Measurements from ENCODE around the gene VKORC1L1. TPM values are rescaled to one million over a fixed set of nuclear protein-coding genes. Genes with fewer than 3 reads are reported as not detected.
"Not testable (repeated sequence)": the region's sequence is repeated elsewhere in the genome, so short reads cannot be mapped to it uniquely, and the experiment has no call there.

The VKORC1L1 gene
- total RNA-seq, 2 experiments from 2014 or later = 10.9 to 11.1 TPM

DNA sequence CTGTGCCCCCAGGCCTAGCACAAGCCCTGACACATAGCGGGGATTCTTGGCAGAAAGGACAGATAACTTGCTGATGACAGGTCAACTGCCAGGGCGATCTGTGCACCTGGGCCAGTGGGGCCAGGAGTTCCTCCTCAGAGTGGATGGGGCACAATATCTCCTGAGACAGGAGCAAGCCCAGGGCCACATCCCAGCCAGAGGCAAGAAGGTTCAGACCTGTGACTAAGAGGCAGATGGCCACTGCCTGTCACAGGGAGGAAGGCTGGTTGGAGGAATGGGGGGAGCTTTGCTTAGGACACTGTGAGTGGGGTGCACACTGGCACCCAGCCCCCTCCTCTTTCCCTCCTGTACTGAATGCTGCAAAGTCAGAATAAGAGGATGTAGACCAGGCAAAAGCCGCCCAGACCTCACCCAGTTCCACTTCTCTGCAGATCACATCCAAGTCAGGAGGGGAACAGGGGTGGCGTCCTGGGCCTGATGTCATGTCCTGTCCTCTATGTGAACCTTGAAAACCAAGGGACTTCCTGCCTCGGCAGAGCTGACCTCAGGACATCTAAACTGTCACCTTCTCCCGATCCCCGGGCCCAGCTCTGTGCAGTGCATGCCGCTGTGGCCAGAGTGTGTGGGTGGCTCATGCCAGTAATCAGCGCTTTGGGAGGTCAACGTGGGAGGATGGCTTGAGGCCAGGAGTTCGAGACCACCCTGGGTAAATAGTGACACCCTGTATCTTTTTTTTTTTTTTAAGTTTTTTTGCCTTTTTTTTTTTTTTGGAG is 107.8 kb downstream of the VKORC1L1 start:
- no peaks in the 10 kb centered on the region for H3K27me3 Mint-ChIP-seq
- peaks cover 7% of the 10 kb centered on the region for H3K36me3 Mint-ChIP-seq
- POLR2A ChIA-PET = interaction anchor here (0.6 to 1.9 kb wide), 8 partner anchors 10 to 1322 kb away, joined by 3 to 12 read pairs (median 4); partner anchors contain the start of genes CRCP, SBDS and TPST1
- H3K4me3 Mint-ChIP-seq = peak overlapping the region; percentile 92
- no peaks in the 10 kb centered on the region for H3K9me3 Mint-ChIP-seq
- H3K27ac Mint-ChIP-seq = peak overlapping the region; percentile 92
- DNase-seq = peak; percentile 70
- peak; percentile 84 for ATAC-seq (ENCODE audit: low read depth)
- peaks cover 4% of the 10 kb centered on the region for H3K4me1 Mint-ChIP-seq

DNA sequence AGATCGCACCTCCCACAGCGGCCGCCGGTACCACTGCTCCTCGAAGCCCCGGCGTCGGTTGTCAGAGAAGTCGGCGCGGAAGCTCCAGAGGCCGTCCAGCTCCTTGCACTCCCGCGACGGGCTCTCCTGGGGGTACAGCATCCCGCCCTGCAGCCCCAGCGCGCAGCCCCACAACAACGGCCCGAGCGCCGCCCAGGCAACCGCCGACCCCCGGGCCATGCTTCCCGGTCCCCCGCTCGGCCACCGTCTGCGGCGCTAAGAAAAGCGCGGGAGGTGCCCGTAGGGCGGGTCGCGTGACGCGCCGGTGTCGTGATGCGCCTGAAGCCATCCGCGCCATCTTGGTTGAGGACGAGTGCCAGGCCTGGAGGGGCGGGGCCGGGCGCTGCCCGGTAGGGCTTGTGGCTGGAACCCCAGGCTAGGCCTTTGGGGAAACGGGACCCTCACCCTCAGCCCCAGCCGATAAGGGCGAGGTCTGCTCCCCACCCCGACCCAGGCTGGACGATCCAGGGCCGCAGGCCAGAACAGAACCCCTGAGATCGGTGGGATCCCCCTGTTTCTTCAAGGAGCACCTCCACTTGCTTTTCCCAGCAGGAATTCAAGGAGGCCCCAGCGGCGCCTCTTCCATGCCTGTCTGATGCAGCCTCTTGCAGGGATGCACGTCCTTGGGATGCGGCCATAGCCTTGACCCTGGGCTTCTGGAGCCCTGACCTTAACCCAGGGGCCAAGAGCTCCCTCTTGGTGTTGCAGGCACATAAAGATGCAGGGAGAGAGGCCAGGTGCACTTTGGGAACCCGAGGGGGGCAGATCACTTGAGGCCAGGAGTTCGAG is 109.3 kb downstream of the VKORC1L1 start, which contains the start of gene GUSB:
GUSB (minus strand) TSS at position 249 of the 828 bp plus-strand sequence; CDS start at position 219, 30 bp downstream.
- POLR2A ChIA-PET = interaction anchor here (0.5 to 1.9 kb wide), 7 partner anchors 133 to 1014 kb away, joined by 3 to 6 read pairs (median 3); partner anchors contain the start of genes CRCP and SBDS
- peak; percentile 81 for ATAC-seq (ENCODE audit: low read depth)
- peak; percentile 92 for DNase-seq
- H3K27ac Mint-ChIP-seq = peak within 1 kb of the TSS; percentile 92
- H3K36me3 Mint-ChIP-seq = peaks cover 6% of the 10 kb centered on the region
- no peaks in the 10 kb centered on the region for H3K9me3 Mint-ChIP-seq
- H3K4me3 Mint-ChIP-seq = peak within 1 kb of the TSS; percentile 92
- no peaks in the 10 kb centered on the region for H3K27me3 Mint-ChIP-seq
- peaks cover 3% of the 10 kb centered on the region for H3K4me1 Mint-ChIP-seq

DNA sequence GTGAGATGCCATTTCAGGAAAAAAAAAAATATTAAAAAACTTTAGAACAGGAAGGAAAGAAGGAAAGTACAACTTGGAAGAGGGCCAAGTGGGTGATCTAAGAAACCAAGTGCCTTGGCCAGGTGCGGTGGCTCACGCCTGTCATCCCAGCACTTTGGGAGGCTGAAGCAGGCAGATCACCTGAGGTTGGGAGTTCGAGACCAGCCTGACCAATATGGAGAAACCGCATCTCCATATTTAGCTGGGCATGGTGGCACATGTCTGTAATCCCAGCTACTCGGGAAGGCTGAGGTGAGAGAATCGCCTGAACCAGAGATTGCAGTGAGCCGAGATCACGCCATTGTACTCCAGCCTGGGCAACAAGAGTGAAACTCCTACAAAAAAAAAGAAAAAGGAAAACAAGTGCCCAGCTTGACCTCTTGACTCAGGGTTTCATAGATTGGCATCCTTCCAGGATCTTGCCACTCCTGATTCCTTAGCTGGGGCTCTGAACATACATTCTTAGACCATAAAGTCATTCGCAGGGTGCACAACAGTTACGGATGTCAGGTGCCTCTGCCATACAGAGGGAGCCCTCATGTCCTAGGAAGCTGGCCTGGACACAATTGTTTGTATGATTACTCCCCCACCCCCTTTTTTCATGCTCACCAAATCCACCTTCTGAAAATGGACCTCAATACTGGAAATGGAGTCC is 111.2 kb downstream of the VKORC1L1 start:
- ATAC-seq (ENCODE audit: low read depth) (no peak), DNase-seq (no peak)
- Mint-ChIP-seq H3K4me1 (peaks cover 3% of the 10 kb centered on the region), H3K36me3 (peaks cover 2% of the 10 kb centered on the region), H3K27ac (no peak overlapping the region), H3K9me3 (no peaks in the 10 kb centered on the region), H3K4me3 (no peak overlapping the region), H3K27me3 (no peaks in the 10 kb centered on the region)
- POLR2A ChIA-PET = no interaction called here

DNA sequence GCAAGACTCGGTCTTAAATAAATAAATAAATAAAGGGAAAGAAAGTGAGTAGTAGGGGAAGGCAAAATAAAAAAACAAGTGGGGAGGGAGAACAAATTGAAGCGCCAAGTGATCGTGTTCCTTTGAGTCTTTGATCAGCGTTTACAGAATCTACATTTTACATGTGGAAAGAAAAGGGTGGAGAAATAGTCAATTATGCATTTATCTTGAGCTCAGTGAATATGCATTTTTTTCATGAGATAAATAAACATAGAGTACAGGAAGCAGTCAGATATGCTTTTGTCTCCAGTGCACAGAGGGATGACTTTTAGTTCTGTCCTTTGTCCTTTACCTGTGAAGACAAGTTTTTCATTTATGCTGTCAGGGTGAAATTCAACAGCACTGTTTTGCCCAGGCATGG is 115.2 kb downstream of the VKORC1L1 start:
- Mint-ChIP-seq H3K36me3 (no peaks in the 10 kb centered on the region), H3K27me3 (no peaks in the 10 kb centered on the region), H3K27ac (no peak overlapping the region), H3K4me3 (no peak overlapping the region), H3K9me3 (no peaks in the 10 kb centered on the region), H3K4me1 (no peaks in the 10 kb centered on the region)
- no peak for DNase-seq
- ATAC-seq (ENCODE audit: low read depth) = no peak
- POLR2A ChIA-PET = interaction anchor here (0.6 kb wide), 1 partner anchor 177 kb away, joined by 3 read pairs; no protein-coding TSS in a partner anchor

DNA sequence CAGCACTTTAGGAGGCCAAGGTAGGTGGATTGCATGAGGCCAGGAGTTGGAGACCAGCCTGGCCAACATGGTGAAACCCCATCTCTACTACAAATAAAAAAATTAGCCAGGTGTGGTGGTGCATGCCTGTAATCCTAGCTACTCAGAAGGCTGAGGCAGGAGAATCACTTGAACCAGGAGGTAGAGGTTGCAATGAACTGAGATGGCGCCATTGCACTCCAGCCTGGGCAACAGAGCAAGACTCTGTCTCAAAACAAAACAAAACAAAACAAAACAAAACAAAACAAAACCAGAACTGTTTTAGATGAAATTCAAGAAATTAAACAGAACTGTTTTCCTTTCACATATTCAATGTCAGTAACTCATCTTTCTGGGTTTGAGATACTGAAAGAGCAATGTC is 115.6 kb downstream of the VKORC1L1 start:
- POLR2A ChIA-PET = interaction anchor here (0.6 kb wide), 1 partner anchor 177 kb away, joined by 3 read pairs; no protein-coding TSS in a partner anchor
- not testable (repeated sequence) for H3K9me3 Mint-ChIP-seq; H3K4me1 Mint-ChIP-seq; DNase-seq; H3K27ac Mint-ChIP-seq; H3K27me3 Mint-ChIP-seq; ATAC-seq (ENCODE audit: low read depth); H3K4me3 Mint-ChIP-seq; H3K36me3 Mint-ChIP-seq

DNA sequence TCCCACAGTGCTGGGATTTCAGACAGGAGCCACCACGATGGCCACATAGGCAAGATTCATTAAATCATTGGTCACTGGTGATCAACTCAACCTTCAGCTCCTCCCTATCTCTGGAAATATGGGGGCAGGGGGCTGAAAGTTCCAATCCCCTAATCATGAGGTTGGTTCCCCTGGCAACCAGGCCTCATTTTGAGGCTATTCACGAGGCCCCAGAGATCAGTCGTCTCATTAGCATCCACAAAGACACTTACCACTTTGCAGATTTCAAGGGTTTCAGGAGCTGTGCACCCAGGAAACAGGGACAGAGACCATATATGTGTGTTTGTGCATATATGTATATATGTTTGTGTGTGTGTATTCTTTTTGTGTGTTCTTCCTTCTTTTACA is 116.8 kb downstream of the VKORC1L1 start:
- Mint-ChIP-seq H3K9me3 (no peaks in the 10 kb centered on the region), H3K36me3 (no peaks in the 10 kb centered on the region), H3K4me3 (no peak overlapping the region), H3K27ac (no peak overlapping the region), H3K4me1 (no peaks in the 10 kb centered on the region), H3K27me3 (no peaks in the 10 kb centered on the region)
- DNase-seq = no peak
- POLR2A ChIA-PET = no interaction called here
- ATAC-seq (ENCODE audit: low read depth) = no peak

DNA sequence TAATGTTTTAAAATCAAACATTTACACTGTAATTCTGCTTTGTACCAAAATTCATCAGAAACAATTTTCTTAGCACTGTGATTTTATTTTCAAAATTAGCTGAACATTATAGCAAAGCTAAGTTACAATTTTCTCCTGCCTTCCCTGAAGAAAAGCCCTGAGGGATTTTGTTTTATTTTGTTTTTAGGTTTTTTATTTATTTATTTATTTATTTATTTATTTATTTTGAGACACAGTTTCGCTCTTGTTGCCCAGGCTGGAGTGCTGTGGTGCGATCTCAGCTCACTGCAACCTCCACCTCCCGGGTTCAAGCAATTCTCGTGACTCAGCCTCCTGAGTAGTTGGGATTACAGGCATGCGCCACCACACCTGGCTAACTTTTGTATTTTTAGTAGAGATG is 119.0 kb downstream of the VKORC1L1 start:
- H3K27ac Mint-ChIP-seq; ATAC-seq (ENCODE audit: low read depth); H3K4me1 Mint-ChIP-seq; H3K27me3 Mint-ChIP-seq; DNase-seq; H3K9me3 Mint-ChIP-seq; H3K4me3 Mint-ChIP-seq; POLR2A ChIA-PET; H3K36me3 Mint-ChIP-seq: not testable (repeated sequence)

DNA sequence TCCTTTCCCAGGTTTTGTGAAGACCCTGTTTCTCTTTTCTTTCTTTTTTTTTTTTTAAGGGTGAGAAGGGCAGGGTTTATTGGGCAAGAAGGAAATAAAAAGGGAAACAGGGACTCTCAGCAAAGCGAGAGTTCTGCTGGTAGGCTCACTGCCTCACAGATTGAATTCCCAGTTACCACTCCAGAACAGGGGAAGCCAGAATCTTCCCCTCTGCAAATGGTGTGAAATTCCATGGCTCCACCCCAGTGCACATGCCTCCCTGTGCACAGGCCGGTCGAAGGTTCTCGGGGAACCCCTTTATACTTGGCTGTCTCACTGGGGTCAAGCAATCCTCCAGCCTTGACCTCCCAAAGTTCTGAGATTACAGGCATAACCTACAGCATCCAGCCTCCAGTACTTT is 119.7 kb downstream of the VKORC1L1 start:
- H3K9me3 Mint-ChIP-seq = no peaks in the 10 kb centered on the region
- no peak overlapping the region for H3K27ac Mint-ChIP-seq
- POLR2A ChIA-PET = no interaction called here
- no peak for DNase-seq
- no peaks in the 10 kb centered on the region for H3K4me1 Mint-ChIP-seq
- no peak overlapping the region for H3K4me3 Mint-ChIP-seq
- ATAC-seq (ENCODE audit: low read depth) = no peak
- no peaks in the 10 kb centered on the region for H3K27me3 Mint-ChIP-seq
- H3K36me3 Mint-ChIP-seq = no peaks in the 10 kb centered on the region

DNA sequence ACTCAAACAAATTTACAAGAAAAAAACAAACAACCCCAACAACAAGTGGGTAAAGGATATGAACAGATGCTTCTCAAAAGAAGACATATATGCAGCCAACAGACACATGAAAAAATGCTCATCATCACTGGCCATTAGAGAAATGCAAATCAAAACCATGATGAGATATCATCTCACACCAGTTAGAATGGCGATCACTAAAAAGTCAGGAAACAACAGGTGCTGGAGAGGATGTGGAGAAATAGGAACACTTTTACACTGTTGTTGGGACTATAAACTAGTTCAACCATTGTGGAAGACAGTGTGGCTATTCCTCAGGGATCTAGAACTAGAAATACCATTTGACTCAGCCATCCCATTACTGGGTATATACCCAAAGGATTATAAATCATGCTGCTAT is 122.1 kb downstream of the VKORC1L1 start:
- POLR2A ChIA-PET = not testable (repeated sequence)

DNA sequence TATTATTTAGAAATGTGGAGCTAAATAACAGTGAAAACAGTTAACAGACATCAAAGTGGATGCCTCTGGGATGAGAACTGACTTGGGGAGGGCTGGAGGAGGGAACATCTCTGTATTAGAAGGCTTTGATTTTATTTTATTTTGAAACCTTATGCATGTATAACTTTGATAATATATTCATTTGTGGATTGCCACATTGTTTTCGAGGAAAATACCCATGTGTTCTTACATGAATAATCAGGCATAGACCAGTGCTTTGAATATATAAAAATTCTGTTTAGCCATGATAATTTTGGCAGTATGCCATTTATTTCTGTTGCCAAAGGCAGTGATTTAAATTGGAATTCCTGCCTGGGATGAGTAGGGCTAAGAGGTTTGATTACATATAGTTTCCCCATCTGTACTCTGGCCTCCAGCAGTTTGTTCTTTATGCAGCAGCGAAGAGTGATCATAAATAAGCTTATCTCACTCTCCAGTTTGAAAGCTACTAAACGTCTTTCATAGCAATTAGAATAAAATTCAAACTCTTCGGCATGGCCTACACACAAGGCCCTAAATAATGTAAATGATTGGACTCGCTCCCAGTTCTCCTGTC is 128.0 kb downstream of the VKORC1L1 start:
- ATAC-seq (ENCODE audit: low read depth); POLR2A ChIA-PET; H3K27ac Mint-ChIP-seq; H3K36me3 Mint-ChIP-seq; H3K4me1 Mint-ChIP-seq; H3K27me3 Mint-ChIP-seq; H3K9me3 Mint-ChIP-seq; H3K4me3 Mint-ChIP-seq; DNase-seq: not testable (repeated sequence)

More for the DNA sequence above, 122.1 kb downstream of the VKORC1L1 start:
- DNase-seq; ATAC-seq (ENCODE audit: low read depth); H3K4me1 Mint-ChIP-seq; H3K9me3 Mint-ChIP-seq; H3K4me3 Mint-ChIP-seq; H3K27me3 Mint-ChIP-seq; H3K27ac Mint-ChIP-seq; H3K36me3 Mint-ChIP-seq: not testable (repeated sequence)

DNA sequence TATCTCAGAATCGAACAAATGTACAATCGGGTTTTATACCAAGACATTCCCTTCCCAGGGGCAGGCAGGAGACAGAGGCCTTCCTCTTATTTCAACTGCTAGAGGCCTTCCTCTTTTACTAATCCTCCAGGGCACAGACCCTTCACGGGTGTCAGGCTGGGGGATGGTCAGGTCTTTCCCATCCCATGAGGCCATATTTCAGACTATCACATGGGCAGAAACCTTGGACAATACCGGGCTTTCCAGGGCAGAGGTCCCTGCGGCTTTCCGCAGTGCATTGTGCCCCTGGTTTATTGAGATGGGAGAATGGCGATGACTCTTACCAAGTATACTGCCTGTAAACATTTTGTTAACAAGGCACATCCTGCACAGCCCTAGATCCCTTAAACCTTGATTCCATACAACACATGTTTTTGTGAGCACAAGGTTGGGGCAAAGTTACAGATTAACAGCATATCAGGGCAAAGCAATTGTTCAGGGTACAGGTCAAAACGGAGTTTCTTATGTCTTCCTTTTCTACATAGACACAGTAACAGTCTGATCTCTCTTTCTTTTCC is 132.3 kb downstream of the VKORC1L1 start:
- not testable (repeated sequence) for H3K27ac Mint-ChIP-seq

DNA sequence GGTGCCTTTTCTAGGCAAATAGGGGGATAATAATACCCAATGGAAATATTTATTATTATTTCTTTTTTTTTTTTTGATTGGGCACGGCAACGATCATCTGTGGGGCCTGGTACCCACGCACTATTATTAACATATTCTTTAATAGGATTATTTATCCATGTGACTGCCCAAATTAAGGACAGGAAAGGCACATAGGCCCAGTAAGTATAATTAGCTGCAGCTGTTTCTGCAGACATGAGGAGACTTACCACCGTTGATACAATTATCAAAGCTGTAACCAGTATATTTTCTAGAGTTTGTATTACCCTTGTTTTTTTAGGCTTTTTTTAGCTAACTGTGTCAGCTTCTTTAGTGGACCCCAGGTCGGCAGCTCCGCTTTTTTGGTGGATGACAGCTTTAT is 134.4 kb downstream of the VKORC1L1 start:
- no peaks in the 10 kb centered on the region for H3K9me3 Mint-ChIP-seq
- POLR2A ChIA-PET = no interaction called here
- H3K4me3 Mint-ChIP-seq = no peak overlapping the region
- H3K27ac Mint-ChIP-seq = no peak overlapping the region
- ATAC-seq (ENCODE audit: low read depth) (no peak), DNase-seq (no peak)
- no peaks in the 10 kb centered on the region for H3K4me1 Mint-ChIP-seq
- H3K27me3 Mint-ChIP-seq = no peaks in the 10 kb centered on the region
- no peaks in the 10 kb centered on the region for H3K36me3 Mint-ChIP-seq

More for the DNA sequence above, 132.3 kb downstream of the VKORC1L1 start:
- H3K4me3 Mint-ChIP-seq; H3K4me1 Mint-ChIP-seq; H3K9me3 Mint-ChIP-seq; POLR2A ChIA-PET; H3K36me3 Mint-ChIP-seq; H3K27me3 Mint-ChIP-seq; ATAC-seq (ENCODE audit: low read depth); DNase-seq: not testable (repeated sequence)
